ENCODE measurements around the gene ABCF2.

Gene ABCF2

DNA sequence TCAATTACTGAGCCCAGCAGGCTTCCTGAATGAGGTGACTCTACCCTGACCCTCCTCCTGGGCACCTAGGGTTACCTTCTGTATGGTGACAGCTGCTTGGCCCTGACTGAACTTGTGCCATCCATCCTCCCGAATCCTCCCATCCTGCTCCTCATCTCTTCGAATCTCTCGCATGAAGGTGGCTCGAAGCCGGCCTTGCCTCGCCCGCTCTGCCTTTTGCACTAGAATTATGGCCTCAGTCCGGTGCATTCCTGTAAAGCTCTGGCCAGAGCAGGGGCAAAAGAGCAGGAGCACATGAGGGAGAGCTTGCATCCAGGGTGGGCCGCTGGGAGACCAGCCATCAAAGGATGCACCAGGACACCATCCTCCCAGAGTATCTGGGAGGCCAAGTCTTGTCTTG is 24.2 kb downstream of the ABCF2 start:
- Histone ChIP-seq H3K9me3 (ENCODE audit: control insufficient read depth in 2 of 2, low read length in 2 of 2) (no peaks in the 10 kb centered on the region), H3K9ac (ENCODE audit: low read length in 2 of 2) (no peak overlapping the region), H3K4me1 (ENCODE audit: control insufficient read depth, insufficient read depth, low read length) (peaks cover 6% of the 10 kb centered on the region), H3K27me3 (ENCODE audit: control insufficient read depth in 1 of 2, insufficient read depth in 2 of 2, low read length in 2 of 2) (peaks cover 9 to 14% of the 10 kb centered on the region in 2 donors), H3K36me3 (ENCODE audit: control insufficient read depth in 2 of 2, insufficient read depth in 2 of 2, low read length in 2 of 2) (no peaks in the 10 kb centered on the region), H3K27ac (ENCODE audit: low read length) (no peak overlapping the region), H3K4me3 (ENCODE audit: low read length in 2 of 2) (no peak overlapping the region)

DNA sequence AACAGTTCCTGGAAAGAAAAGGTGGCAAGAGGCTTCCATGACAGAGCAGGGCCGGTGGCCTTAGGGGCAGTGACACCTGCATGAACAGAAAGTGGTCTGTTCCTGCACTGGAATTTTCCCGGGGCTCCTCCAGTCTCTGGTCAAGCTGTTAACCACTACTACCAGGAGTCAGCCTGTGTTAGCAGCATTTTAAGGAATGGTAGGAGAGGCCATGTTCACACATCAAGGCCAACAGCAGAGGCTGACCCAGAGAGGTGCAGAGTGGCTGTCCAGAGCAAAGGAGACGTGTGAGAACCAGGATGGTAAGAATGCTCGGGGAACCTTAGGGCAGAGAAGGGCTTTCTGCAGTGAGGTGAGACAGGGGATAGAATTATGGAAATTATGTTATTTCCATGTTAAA is 25.3 kb downstream of the ABCF2 start:
- no peak overlapping the region for H3K4me3 ChIP-seq (ENCODE audit: low read length in 2 of 2)
- H3K36me3 ChIP-seq (ENCODE audit: control insufficient read depth in 2 of 2, insufficient read depth in 2 of 2, low read length in 2 of 2), result no peaks in the 10 kb centered on the region
- no peak overlapping the region for H3K27ac ChIP-seq (ENCODE audit: low read length)
- H3K4me1 ChIP-seq (ENCODE audit: control insufficient read depth, insufficient read depth, low read length), result peaks cover 6% of the 10 kb centered on the region
- no peak overlapping the region for H3K9ac ChIP-seq (ENCODE audit: low read length in 2 of 2)
- peaks cover 9 to 15% of the 10 kb centered on the region in 2 donors for H3K27me3 ChIP-seq (ENCODE audit: control insufficient read depth in 1 of 2, insufficient read depth in 2 of 2, low read length in 2 of 2)
- H3K9me3 ChIP-seq (ENCODE audit: control insufficient read depth in 2 of 2, low read length in 2 of 2), result no peaks in the 10 kb centered on the region

DNA sequence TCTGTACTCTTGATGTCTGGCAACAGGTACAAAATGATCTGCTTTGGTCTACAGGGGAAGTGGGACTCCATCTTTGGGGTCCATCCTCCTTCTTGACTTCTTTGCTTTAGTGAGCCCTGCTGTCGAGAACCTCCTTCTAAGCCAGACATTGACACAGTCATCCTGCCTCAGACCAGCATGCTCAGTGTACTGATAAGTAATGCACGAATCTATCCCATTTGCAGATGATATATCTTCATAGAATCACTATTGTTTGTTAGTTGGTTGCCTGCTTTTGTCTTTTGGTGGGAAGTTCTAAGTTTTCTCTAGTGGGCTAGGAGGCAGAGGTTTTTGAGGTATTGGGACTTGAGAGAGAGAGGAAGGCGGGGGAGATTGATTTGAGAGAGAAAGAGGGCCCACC is 25.7 kb downstream of the ABCF2 start:
- Histone ChIP-seq H3K27ac (ENCODE audit: low read length) (no peak overlapping the region), H3K9me3 (ENCODE audit: control insufficient read depth in 2 of 2, low read length in 2 of 2) (no peaks in the 10 kb centered on the region), H3K27me3 (ENCODE audit: control insufficient read depth in 1 of 2, insufficient read depth in 2 of 2, low read length in 2 of 2) (peaks cover 9 to 17% of the 10 kb centered on the region in 2 donors), H3K36me3 (ENCODE audit: control insufficient read depth in 2 of 2, insufficient read depth in 2 of 2, low read length in 2 of 2) (no peaks in the 10 kb centered on the region), H3K4me1 (ENCODE audit: control insufficient read depth, insufficient read depth, low read length) (peaks cover 6% of the 10 kb centered on the region), H3K4me3 (ENCODE audit: low read length in 2 of 2) (no peak overlapping the region), H3K9ac (ENCODE audit: low read length in 2 of 2) (no peak overlapping the region)

- Histone ChIP-seq H3K9me3 (ENCODE audit: control insufficient read depth in 2 of 2, low read length in 2 of 2) (no peaks in the 10 kb centered on the region), H3K9ac (ENCODE audit: low read length in 2 of 2) (no peak overlapping the region), H3K4me1 (ENCODE audit: control insufficient read depth, insufficient read depth, low read length) (peaks cover 6% of the 10 kb centered on the region), H3K27ac (ENCODE audit: low read length) (no peak overlapping the region), H3K27me3 (ENCODE audit: control insufficient read depth in 1 of 2, insufficient read depth in 2 of 2, low read length in 2 of 2) (peaks cover 4 to 20% of the 10 kb centered on the region in 2 donors), H3K36me3 (ENCODE audit: control insufficient read depth in 2 of 2, insufficient read depth in 2 of 2, low read length in 2 of 2) (no peaks in the 10 kb centered on the region), H3K4me3 (ENCODE audit: low read length in 2 of 2) (no peak overlapping the region)
Observed at GRCh38 chr7:151198945-151199848, 27.8 kb downstream of the ABCF2 start.

GRCh38 chr7:151197932-151198331 is 29.1 kb downstream of the ABCF2 start:
- H3K4me3 ChIP-seq (ENCODE audit: low read length in 2 of 2), result no peak overlapping the region
- H3K9me3 ChIP-seq (ENCODE audit: control insufficient read depth in 2 of 2, low read length in 2 of 2), result no peaks in the 10 kb centered on the region
- H3K4me1 ChIP-seq (ENCODE audit: control insufficient read depth, insufficient read depth, low read length), result peaks cover 6% of the 10 kb centered on the region
- H3K36me3 ChIP-seq (ENCODE audit: control insufficient read depth in 2 of 2, insufficient read depth in 2 of 2, low read length in 2 of 2), result no peaks in the 10 kb centered on the region
- peaks cover 0 to 15% of the 10 kb centered on the region in 2 donors for H3K27me3 ChIP-seq (ENCODE audit: control insufficient read depth in 1 of 2, insufficient read depth in 2 of 2, low read length in 2 of 2)
- no peak overlapping the region for H3K9ac ChIP-seq (ENCODE audit: low read length in 2 of 2)
- H3K27ac ChIP-seq (ENCODE audit: low read length), result no peak overlapping the region

GRCh38 chr7:151195616-151196450 is 31.2 kb downstream of the ABCF2 start:
- Histone ChIP-seq H3K27me3 (ENCODE audit: control insufficient read depth in 1 of 2, insufficient read depth in 2 of 2, low read length in 2 of 2) (peaks cover 0 to 15% of the 10 kb centered on the region in 2 donors), H3K9me3 (ENCODE audit: control insufficient read depth in 2 of 2, low read length in 2 of 2) (no peaks in the 10 kb centered on the region), H3K4me1 (ENCODE audit: control insufficient read depth, insufficient read depth, low read length) (peaks cover 6% of the 10 kb centered on the region), H3K27ac (ENCODE audit: low read length) (no peak overlapping the region), H3K36me3 (ENCODE audit: control insufficient read depth in 2 of 2, insufficient read depth in 2 of 2, low read length in 2 of 2) (no peaks in the 10 kb centered on the region), H3K9ac (ENCODE audit: low read length in 2 of 2) (no peak overlapping the region), H3K4me3 (ENCODE audit: low read length in 2 of 2) (no peak overlapping the region)

DNA sequence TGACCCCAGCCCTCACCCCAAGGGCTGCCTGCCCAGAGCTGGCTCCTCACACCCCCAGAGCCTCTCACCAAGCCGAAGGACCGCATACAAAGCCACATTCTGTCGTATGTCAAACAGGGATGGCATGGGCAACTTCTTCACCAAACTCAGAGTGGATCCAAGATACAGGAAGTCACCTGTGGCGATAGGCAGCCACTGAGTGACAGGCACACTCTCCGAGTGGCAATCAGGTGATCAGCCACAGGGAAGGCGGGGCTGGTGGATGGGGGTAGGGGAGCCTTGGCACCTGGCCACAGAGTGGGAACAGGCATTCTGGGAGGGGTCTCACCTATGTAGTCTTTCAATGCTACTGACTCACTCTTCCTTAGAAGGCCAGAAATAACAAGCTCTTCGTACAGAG is 32.8 kb downstream of the ABCF2 start:
- Histone ChIP-seq H3K9me3 (ENCODE audit: control insufficient read depth in 2 of 2, low read length in 2 of 2) (no peaks in the 10 kb centered on the region), H3K27ac (ENCODE audit: low read length) (no peak overlapping the region), H3K4me3 (ENCODE audit: low read length in 2 of 2) (no peak overlapping the region), H3K27me3 (ENCODE audit: control insufficient read depth in 1 of 2, insufficient read depth in 2 of 2, low read length in 2 of 2) (peaks cover 0 to 15% of the 10 kb centered on the region in 2 donors), H3K9ac (ENCODE audit: low read length in 2 of 2) (no peak overlapping the region), H3K4me1 (ENCODE audit: control insufficient read depth, insufficient read depth, low read length) (no peaks in the 10 kb centered on the region), H3K36me3 (ENCODE audit: control insufficient read depth in 2 of 2, insufficient read depth in 2 of 2, low read length in 2 of 2) (no peaks in the 10 kb centered on the region)

DNA sequence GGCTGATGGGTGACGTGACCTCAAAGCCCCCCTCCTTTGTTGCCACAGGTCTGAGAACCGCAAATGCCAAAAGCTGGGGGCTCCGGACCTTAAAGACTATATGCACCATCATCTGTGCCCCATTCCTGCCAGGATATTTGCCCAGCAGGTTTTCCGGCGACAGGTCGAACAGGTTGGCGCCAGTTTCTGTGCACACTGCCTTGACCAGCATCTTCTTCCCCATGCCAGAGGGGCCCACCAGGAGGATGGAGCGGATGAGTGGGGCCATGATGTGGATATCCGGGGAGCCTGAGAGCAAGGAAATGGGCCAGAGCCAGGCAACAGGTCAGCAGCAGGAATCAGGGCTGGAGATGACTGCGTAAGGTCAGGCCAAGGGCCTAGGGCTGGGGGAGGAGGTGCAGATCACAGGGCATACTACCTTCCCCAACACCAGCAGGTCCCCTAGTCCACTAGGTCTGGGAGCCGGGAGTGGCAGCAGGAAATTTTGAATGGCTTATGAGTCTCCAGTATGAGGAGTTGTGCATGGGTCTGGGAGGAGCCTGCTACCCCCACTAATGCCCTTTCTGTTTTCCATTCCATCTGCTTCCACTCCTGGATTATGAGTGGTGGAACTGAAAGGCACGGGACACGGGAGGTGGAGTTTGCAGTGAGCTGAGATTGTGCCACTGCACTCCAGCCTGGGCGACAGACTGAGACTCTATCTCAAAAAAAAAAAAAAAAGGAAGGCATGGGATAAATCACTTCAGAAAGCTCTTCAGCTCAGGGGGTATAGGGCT is 33.6 kb downstream of the ABCF2 start:
- H3K27ac ChIP-seq (ENCODE audit: low read length), result no peak overlapping the region
- no peak overlapping the region for H3K9ac ChIP-seq (ENCODE audit: low read length in 2 of 2)
- no peak overlapping the region for H3K4me3 ChIP-seq (ENCODE audit: low read length in 2 of 2)
- no peaks in the 10 kb centered on the region for H3K9me3 ChIP-seq (ENCODE audit: control insufficient read depth in 2 of 2, low read length in 2 of 2)
- peaks cover 0 to 15% of the 10 kb centered on the region in 2 donors for H3K27me3 ChIP-seq (ENCODE audit: control insufficient read depth in 1 of 2, insufficient read depth in 2 of 2, low read length in 2 of 2)
- H3K36me3 ChIP-seq (ENCODE audit: control insufficient read depth in 2 of 2, insufficient read depth in 2 of 2, low read length in 2 of 2), result no peaks in the 10 kb centered on the region
- H3K4me1 ChIP-seq (ENCODE audit: control insufficient read depth, insufficient read depth, low read length), result no peaks in the 10 kb centered on the region

- H3K4me3 ChIP-seq (ENCODE audit: low read length in 2 of 2), result no peak overlapping the region
- H3K36me3 ChIP-seq (ENCODE audit: control insufficient read depth in 2 of 2, insufficient read depth in 2 of 2, low read length in 2 of 2), result no peaks in the 10 kb centered on the region
- H3K27ac ChIP-seq (ENCODE audit: low read length), result no peak overlapping the region
- no peak overlapping the region for H3K9ac ChIP-seq (ENCODE audit: low read length in 2 of 2)
- no peaks in the 10 kb centered on the region for H3K4me1 ChIP-seq (ENCODE audit: control insufficient read depth, insufficient read depth, low read length)
- peaks cover 0 to 15% of the 10 kb centered on the region in 2 donors for H3K27me3 ChIP-seq (ENCODE audit: control insufficient read depth in 1 of 2, insufficient read depth in 2 of 2, low read length in 2 of 2)
- H3K9me3 ChIP-seq (ENCODE audit: control insufficient read depth in 2 of 2, low read length in 2 of 2), result no peaks in the 10 kb centered on the region
Observed at GRCh38 chr7:151192002-151192539, 34.9 kb downstream of the ABCF2 start.

- Histone ChIP-seq H3K36me3 (ENCODE audit: control insufficient read depth in 2 of 2, insufficient read depth in 2 of 2, low read length in 2 of 2) (no peaks in the 10 kb centered on the region), H3K9ac (ENCODE audit: low read length in 2 of 2) (no peak overlapping the region), H3K27me3 (ENCODE audit: control insufficient read depth in 1 of 2, insufficient read depth in 2 of 2, low read length in 2 of 2) (peaks cover 0 to 13% of the 10 kb centered on the region in 2 donors), H3K9me3 (ENCODE audit: control insufficient read depth in 2 of 2, low read length in 2 of 2) (no peaks in the 10 kb centered on the region), H3K27ac (ENCODE audit: low read length) (no peak overlapping the region), H3K4me3 (ENCODE audit: low read length in 2 of 2) (no peak overlapping the region), H3K4me1 (ENCODE audit: control insufficient read depth, insufficient read depth, low read length) (no peaks in the 10 kb centered on the region)
Observed at GRCh38 chr7:151191544-151191943, 35.5 kb downstream of the ABCF2 start.

Data from stomach smooth muscle (tissue), 2 donors.